Osteoblast (primary cell): Measurements from ENCODE around the gene IFNGR1. TPM values are rescaled to one million over a fixed set of nuclear protein-coding genes. Genes with fewer than 3 reads are reported as not detected.

Experiments
- DNase-seq: peaks from one replicate; pipeline ENCODE4 v3.0.0; 2011; ENCODE audit warnings: low spot score, mixed read lengths; ENCODE audit not compliant: insufficient read length; ENCODE audit errors: missing footprints
- H2AFZ ChIP-seq: 2 replicates; pipeline ENCODE4 v1.6.0; 2011; ENCODE audit warnings: mild to moderate bottlenecking, low read length
- H3K27ac ChIP-seq: 2 replicates; pipeline ENCODE4 v1.5.1; 2011; ENCODE audit warnings: mild to moderate bottlenecking, low read depth, low read length, moderate library complexity
- H3K27me3 ChIP-seq: 2 replicates; pipeline ENCODE4 v1.6.0; 2012; ENCODE audit warnings: mild to moderate bottlenecking, control low read depth, inconsistent platforms, low read length, moderate library complexity; ENCODE audit not compliant: insufficient read depth
- H3K36me3 ChIP-seq: 2 replicates; pipeline ENCODE4 v1.5.1; 2011; ENCODE audit warnings: mild to moderate bottlenecking, low read length, control low read depth, moderate library complexity; ENCODE audit not compliant: insufficient read depth
- H3K4me1 ChIP-seq: 2 replicates; pipeline ENCODE4 v1.5.1; 2011; ENCODE audit warnings: mild to moderate bottlenecking, low read length, control low read depth, moderate library complexity; ENCODE audit not compliant: insufficient read depth
- H3K4me2 ChIP-seq: 2 replicates; pipeline ENCODE4 v1.6.0; 2011; ENCODE audit warnings: mild to moderate bottlenecking, low read length; ENCODE audit not compliant: insufficient read depth
- H3K4me3 ChIP-seq: fragments of 200-600 bp; sonication (generic); 3 replicates; pipeline ENCODE4 v1.5.1; 2012; ENCODE audit warnings: mild to moderate bottlenecking, low read length, inconsistent platforms; ENCODE audit not compliant: insufficient read depth
- H3K79me2 ChIP-seq: 2 replicates; pipeline ENCODE4 v1.6.0; 2012; ENCODE audit warnings: mild to moderate bottlenecking, low read length, control low read depth, inconsistent platforms; ENCODE audit not compliant: insufficient read depth
- H3K9me3 ChIP-seq: 2 replicates; pipeline ENCODE4 v1.5.1; 2011; ENCODE audit warnings: low read depth, low read length, control low read depth
- H4K20me1 ChIP-seq: 2 replicates; pipeline ENCODE4 v1.6.0; 2012; ENCODE audit warnings: mild to moderate bottlenecking, low read length, control low read depth; ENCODE audit not compliant: insufficient read depth
- CTCF ChIP-seq: IDR thresholded peaks from 2 replicates; pipeline ENCODE4 v1.5.1; 2011; ENCODE audit warnings: mild to moderate bottlenecking, low read depth, low read length, moderate library complexity; ENCODE audit errors: extremely low read depth
- total RNA-seq: library from RNA; depleted of rRNA; stranded (reverse); fragments of >200 nt; gene quantifications from 2 replicates; pipeline ENCODE4 v1.2.3, GENCODE V29; 2012

Gene IFNGR1
- total RNA-seq, 1 donor = 62.6 TPM

DNA sequence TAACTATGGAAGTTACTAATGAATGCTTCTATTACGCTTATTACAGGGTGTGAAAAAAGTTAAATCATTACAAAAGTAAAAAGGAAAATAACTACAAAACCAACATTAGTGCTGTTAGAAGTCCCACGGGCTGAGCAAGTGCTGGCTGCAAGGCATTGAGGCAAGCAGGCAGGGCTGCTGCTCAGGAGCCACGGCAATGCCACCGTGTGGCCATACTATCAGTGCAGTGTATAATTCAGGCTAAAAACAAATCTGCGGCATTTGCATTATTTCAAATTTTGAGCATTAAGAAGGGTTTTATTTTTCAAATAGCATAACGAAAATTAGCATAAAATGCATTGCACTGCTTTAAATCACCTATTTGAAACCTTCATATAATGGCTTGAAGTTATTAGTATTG is 17.1 kb downstream of the IFNGR1 start:
- H3K79me2 ChIP-seq = peaks cover 4% of the 10 kb centered on the region
- peaks cover 62% of the 10 kb centered on the region for H3K36me3 ChIP-seq
- no peak overlapping the region for H3K4me3 ChIP-seq
- no peak overlapping the region for H3K4me2 ChIP-seq
- peaks cover 8% of the 10 kb centered on the region for H4K20me1 ChIP-seq
- H2AFZ ChIP-seq = no peak overlapping the region
- DNase-seq = peak; percentile 26
- H3K27me3 ChIP-seq = no peaks in the 10 kb centered on the region
- H3K4me1 ChIP-seq = no peaks in the 10 kb centered on the region
- TF ChIP-seq CTCF = peak; percentile 34
- H3K27ac ChIP-seq = no peak overlapping the region
- no peaks in the 10 kb centered on the region for H3K9me3 ChIP-seq

DNA sequence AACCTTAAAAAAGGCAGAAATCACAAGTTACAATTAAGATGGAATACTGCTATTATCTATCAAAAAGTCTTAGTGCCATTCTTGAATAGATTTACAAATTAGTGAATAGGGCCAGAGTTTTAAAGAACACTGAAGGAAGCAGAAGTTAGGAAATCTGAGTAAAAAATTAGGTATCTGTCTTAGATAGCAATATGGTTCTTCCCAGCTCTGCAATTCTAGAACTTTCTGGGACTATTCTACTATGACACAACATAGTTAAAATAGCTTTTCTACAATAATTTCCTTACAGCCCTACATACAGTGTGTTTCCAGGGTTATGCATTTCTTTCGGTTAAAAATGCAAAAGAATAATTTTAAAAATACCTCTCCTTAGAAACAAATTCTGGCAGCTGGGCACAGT is 18.2 kb downstream of the IFNGR1 start:
- peak; percentile 54 for DNase-seq
- TF ChIP-seq CTCF = no peak
- H3K79me2 ChIP-seq = peaks cover 3% of the 10 kb centered on the region
- no peak overlapping the region for H3K4me2 ChIP-seq
- H2AFZ ChIP-seq = no peak overlapping the region
- H3K4me3 ChIP-seq = no peak overlapping the region
- H4K20me1 ChIP-seq = peaks cover 8% of the 10 kb centered on the region
- H3K27ac ChIP-seq = no peak overlapping the region
- no peaks in the 10 kb centered on the region for H3K27me3 ChIP-seq
- H3K36me3 ChIP-seq = peaks cover 60% of the 10 kb centered on the region
- no peaks in the 10 kb centered on the region for H3K9me3 ChIP-seq
- H3K4me1 ChIP-seq = no peaks in the 10 kb centered on the region

DNA sequence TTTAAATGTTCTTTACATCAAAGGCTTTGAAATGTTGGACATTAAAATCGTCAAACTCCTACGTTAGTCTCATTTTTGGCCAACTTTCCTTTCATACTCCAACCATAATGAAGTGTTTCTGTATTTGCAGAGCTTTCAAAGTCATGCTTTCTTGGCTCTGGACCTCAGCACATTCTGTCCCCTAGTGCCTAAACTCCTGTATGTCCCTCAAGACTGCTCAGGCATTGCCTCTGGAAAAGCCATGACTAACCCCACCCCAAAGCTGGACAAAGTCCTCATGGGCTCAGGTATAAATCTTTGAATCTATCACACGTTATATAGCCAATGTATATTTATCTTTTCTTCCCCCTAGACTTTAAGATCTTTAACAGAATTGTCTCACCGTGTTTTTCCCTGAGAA is 18.9 kb downstream of the IFNGR1 start:
- Histone ChIP-seq H4K20me1 (peaks cover 8% of the 10 kb centered on the region), H3K4me3 (no peak overlapping the region), H3K4me1 (no peaks in the 10 kb centered on the region), H3K79me2 (no peaks in the 10 kb centered on the region), H3K27ac (no peak overlapping the region), H3K27me3 (no peaks in the 10 kb centered on the region), H3K9me3 (no peaks in the 10 kb centered on the region), H3K36me3 (peaks cover 52% of the 10 kb centered on the region), H2AFZ (no peak overlapping the region), H3K4me2 (no peak overlapping the region)
- no peak for DNase-seq
- TF ChIP-seq CTCF = no peak

DNA sequence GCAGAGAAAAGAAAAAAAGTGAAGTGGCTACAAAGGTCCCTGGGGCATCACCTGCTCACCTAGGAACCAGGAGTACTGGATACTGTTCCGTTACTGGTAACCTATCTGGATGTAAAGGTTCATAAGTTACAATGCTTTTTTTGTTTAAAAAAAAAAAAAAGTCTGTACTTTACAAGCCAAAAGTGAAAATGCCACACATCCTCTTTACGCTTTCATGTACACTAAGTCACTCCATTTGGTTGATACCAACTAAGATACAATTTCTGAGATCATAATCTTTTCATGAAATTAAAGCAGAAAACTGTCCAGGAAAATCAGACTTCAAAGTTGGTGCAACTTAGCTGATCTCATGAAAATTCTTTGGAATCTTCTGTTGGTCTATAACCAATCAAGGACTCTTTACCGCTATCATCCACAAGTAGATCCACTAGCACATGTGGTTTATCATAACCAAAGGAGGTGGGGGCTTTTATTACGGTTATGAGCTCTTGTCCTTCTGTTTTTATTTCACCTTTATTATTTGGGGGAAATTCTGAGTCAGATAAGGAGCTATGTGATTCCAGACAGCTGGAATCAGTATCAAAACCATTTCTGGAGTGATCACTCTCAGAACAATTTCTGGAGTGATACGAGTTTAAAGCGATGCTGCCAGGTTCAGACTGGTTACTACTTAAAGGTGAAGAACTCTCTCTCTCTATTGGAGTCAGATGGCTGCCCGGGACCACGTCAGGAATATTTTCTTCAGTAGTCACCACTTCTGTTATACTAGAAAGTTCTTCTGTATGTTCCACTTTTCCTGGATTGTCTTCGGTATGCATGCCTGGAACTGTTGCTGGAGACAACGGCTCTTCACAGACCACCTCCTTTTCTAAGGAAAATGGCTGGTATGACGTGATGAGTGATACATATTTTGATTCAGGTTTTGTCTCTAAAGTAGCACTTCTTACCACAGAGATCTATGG is 21.2 kb downstream of the IFNGR1 start:
- Histone ChIP-seq H3K36me3 (peaks cover 29% of the 10 kb centered on the region), H3K27me3 (no peaks in the 10 kb centered on the region), H4K20me1 (peaks cover 6% of the 10 kb centered on the region), H3K4me3 (no peak overlapping the region), H2AFZ (no peak overlapping the region), H3K9me3 (no peaks in the 10 kb centered on the region), H3K4me1 (no peaks in the 10 kb centered on the region), H3K27ac (no peak overlapping the region), H3K79me2 (no peaks in the 10 kb centered on the region), H3K4me2 (no peak overlapping the region)
- no peak for TF ChIP-seq CTCF
- DNase-seq = no peak
